ENCODE data around the gene ZNF581.

DNA sequence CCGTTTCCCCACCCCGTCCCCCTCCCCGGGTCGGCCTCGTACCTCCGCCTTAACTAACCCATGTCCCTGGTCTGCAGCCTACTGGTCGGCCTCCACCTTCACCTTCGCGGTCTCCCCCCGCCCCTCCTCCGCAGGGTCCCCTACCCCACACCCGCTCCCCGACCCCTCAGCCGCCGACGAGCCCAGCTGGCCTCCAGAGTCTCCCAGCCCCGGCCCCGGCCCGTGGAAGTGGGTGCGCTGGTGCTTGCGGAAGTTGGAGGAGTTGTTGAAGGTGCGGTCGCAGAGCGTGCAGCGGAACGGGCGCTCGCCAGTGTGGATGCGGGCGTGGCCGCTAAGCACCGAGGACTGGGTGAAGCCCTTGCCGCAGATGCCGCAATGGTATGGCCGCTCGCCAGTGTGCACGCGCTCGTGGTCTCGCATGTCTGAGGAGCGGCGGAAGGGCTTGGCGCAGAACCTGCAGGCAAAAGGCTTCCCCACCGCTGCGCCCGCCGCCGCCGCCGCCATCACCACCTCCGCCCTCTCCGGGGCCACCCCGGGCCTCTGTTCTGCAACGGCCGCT, 21.7 kb upstream of the ZNF581 start:
- TF ChIP-seq CTCF (IDR thresholded peaks at IDR 0.05; ENCODE audit: low read depth, low read length, missing input control) (no peak), REST (IDR thresholded peaks at IDR 0.05) (no peak), TAF1 (conservative IDR thresholded peaks at IDR 0.05) (no peak), NR2F2 (IDR thresholded peaks at IDR 0.05) (no peak), EGR1 (IDR thresholded peaks at IDR 0.05; ENCODE audit: low read depth in 2 of 2) (no peak)
- TF ChIP-seq, protein P1, sequence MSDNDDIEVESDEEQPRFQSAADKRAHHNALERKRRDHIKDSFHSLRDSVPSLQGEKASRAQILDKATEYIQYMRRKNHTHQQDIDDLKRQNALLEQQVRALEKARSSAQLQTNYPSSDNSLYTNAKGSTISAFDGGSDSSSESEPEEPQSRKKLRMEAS (IDR thresholded peaks at IDR 0.05), result no peak

Measured in liver (tissue), 3 donors.